Uterus (tissue), 2 donors: ENCODE measurements around the gene CCDC91.

Source experiments
- CTCF ChIP-seq, 4 experiments: fragments of 200-600 bp in 2 of 4; fragments of 450-650 bp in 2 of 4; sonication (generic) in 2 of 4; IDR thresholded peaks; one replicate each; pipeline ENCODE4 v1.5.1; 2016 to 2019; ENCODE audit warnings: antibody characterized with exemption in 4 of 4, mild to moderate bottlenecking in 2 of 4, moderate library complexity in 1 of 4
- POLR2A ChIP-seq, 2 donors: fragments of 450-650 bp; IDR thresholded peaks; one replicate each; pipeline ENCODE4 v1.6.1; 2016; ENCODE audit warnings: antibody characterized with exemption in 2 of 2, mild to moderate bottlenecking in 1 of 2, moderate library complexity in 1 of 2

DNA sequence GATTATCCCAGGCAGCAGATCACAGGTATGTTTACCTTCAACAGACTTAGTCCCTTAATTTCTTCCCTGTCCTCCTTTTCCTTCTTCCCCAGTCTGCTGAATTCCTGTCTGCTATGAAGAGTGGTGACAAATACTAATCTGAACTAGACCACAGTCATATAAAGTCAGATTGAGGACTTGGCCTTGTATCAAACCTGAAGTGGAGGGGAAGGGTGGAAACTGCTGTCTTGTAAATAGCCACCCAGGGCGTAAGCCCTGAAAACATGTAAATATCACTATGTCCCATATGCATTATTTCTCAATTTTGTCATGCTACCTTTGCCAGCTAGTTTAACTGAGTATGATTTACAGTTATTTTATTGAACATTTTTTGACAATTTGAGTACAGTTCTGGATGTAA lies 368.0 kb downstream of the CCDC91 start:
- TF ChIP-seq CTCF (IDR thresholded peaks at IDR 0.05) (no peak), POLR2A (IDR thresholded peaks at IDR 0.05) (no peak)
